ENCODE results near the gene LCN10.

LCN10 gene

GRCh38 chr9:136700959-136701667 lies 41.6 kb downstream of the LCN10 start:
- TF ChIP-seq ZC3H10 (CRISPR knock-in tag; IDR thresholded peaks at IDR 0.05) (no peak), GLIS3 (CRISPR knock-in tag; IDR thresholded peaks at IDR 0.05) (no peak), ARNTL (CRISPR knock-in tag; IDR thresholded peaks at IDR 0.05; ENCODE audit: borderline replicate concordance, low read depth) (no peak), CSDC2 (CRISPR knock-in tag; IDR thresholded peaks at IDR 0.05) (no peak), ZFP30 (CRISPR knock-in tag; IDR thresholded peaks at IDR 0.05) (no peak), ESRRG (CRISPR knock-in tag; IDR thresholded peaks at IDR 0.05) (no peak), CSRNP3 (CRISPR knock-in tag; IDR thresholded peaks at IDR 0.05) (no peak), TSHZ2 (CRISPR knock-in tag; IDR thresholded peaks at IDR 0.05) (no peak), ISL1 (CRISPR knock-in tag; IDR thresholded peaks at IDR 0.05) (no peak), OSR1 (CRISPR knock-in tag; IDR thresholded peaks at IDR 0.05) (no peak), PPARA (CRISPR knock-in tag; IDR thresholded peaks at IDR 0.05; ENCODE audit: borderline replicate concordance) (no peak), ZNF565 (CRISPR knock-in tag; conservative IDR thresholded peaks at IDR 0.05; ENCODE audit: low read depth) (no peak), ZFP3 (CRISPR knock-in tag; IDR thresholded peaks at IDR 0.05) (no peak), BACH2 (CRISPR knock-in tag; IDR thresholded peaks at IDR 0.05; ENCODE audit: borderline replicate concordance) (no peak), RARB (CRISPR knock-in tag; IDR thresholded peaks at IDR 0.05) (no peak), TCF4 (CRISPR knock-in tag; IDR thresholded peaks at IDR 0.05; ENCODE audit: borderline replicate concordance) (no peak), TOX (CRISPR knock-in tag; IDR thresholded peaks at IDR 0.05; ENCODE audit: borderline replicate concordance) (no peak)
- no peak for ATAC-seq

DNA sequence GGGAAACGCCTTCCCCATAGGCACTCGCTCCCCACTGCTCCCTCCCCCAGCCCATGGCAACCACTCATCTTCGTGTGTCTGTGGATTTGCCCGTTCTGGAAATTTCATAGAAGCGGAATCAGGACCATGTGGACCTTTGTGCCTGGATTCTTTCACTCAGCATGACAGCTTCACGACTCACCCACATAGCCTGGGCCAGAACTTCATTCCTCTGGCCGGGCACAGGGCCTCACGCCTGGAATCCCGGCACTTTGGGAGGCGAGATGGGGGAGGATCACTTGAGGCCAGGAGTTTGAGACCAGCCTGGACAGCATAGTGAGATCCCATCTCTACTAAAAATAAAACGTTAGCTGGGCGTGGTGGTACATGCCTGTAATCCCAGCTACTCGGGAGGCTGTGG lies 42.4 kb downstream of the LCN10 start:
- TF ChIP-seq SNAI2 (CRISPR knock-in tag; IDR thresholded peaks at IDR 0.05) (no peak), ESRRG (CRISPR knock-in tag; IDR thresholded peaks at IDR 0.05) (no peak), TOX (CRISPR knock-in tag; IDR thresholded peaks at IDR 0.05; ENCODE audit: borderline replicate concordance) (no peak), ZNF565 (CRISPR knock-in tag; conservative IDR thresholded peaks at IDR 0.05; ENCODE audit: low read depth) (no peak), OSR1 (CRISPR knock-in tag; IDR thresholded peaks at IDR 0.05) (no peak), PPARA (CRISPR knock-in tag; IDR thresholded peaks at IDR 0.05; ENCODE audit: borderline replicate concordance) (no peak), ZFP3 (CRISPR knock-in tag; IDR thresholded peaks at IDR 0.05) (no peak), ISL1 (CRISPR knock-in tag; IDR thresholded peaks at IDR 0.05) (no peak), BACH2 (CRISPR knock-in tag; IDR thresholded peaks at IDR 0.05; ENCODE audit: borderline replicate concordance) (no peak), CSDC2 (CRISPR knock-in tag; IDR thresholded peaks at IDR 0.05) (no peak), ZNF8 (CRISPR knock-in tag; IDR thresholded peaks at IDR 0.05) (no peak), ZNF70 (CRISPR knock-in tag; IDR thresholded peaks at IDR 0.05) (no peak), TSHZ2 (CRISPR knock-in tag; IDR thresholded peaks at IDR 0.05) (no peak)
- TF ChIP-seq, protein P1, sequence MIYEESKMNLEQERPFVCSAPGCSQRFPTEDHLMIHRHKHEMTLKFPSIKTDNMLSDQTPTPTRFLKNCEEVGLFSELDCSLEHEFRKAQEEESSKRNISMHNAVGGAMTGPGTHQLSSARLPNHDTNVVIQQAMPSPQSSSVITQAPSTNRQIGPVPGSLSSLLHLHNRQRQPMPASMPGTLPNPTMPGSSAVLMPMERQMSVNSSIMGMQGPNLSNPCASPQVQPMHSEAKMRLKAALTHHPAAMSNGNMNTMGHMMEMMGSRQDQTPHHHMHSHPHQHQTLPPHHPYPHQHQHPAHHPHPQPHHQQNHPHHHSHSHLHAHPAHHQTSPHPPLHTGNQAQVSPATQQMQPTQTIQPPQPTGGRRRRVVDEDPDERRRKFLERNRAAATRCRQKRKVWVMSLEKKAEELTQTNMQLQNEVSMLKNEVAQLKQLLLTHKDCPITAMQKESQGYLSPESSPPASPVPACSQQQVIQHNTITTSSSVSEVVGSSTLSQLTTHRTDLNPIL (CRISPR knock-in tag; IDR thresholded peaks at IDR 0.05; ENCODE audit: low read depth) = no peak
- TF ChIP-seq, protein P2, sequence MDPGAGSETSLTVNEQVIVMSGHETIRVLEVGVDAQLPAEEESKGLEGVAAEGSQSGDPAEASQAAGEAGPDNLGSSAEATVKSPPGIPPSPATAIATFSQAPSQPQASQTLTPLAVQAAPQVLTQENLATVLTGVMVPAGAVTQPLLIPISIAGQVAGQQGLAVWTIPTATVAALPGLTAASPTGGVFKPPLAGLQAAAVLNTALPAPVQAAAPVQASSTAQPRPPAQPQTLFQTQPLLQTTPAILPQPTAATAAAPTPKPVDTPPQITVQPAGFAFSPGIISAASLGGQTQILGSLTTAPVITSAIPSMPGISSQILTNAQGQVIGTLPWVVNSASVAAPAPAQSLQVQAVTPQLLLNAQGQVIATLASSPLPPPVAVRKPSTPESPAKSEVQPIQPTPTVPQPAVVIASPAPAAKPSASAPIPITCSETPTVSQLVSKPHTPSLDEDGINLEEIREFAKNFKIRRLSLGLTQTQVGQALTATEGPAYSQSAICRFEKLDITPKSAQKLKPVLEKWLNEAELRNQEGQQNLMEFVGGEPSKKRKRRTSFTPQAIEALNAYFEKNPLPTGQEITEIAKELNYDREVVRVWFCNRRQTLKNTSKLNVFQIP (CRISPR knock-in tag; IDR thresholded peaks at IDR 0.05; ENCODE audit: borderline replicate concordance, low read depth) = no peak
- ATAC-seq = no peak
